ENCODE measurements around the gene PCDHB12. TPM values are rescaled to one million over a fixed set of nuclear protein-coding genes. Genes with fewer than 3 reads are reported as not detected.

The PCDHB12 gene
- total RNA-seq, 1 donor from 2014 or later, result not detected

GRCh38 chr5:141260458-141261237, 52.1 kb downstream of the PCDHB12 start:
- intact Hi-C loops (cut with micrococcal nuclease), result no loop called here

GRCh38 chr5:141261238-141261546, 52.7 kb downstream of the PCDHB12 start:
- intact Hi-C loops (cut with micrococcal nuclease), result no loop called here

Other genes starting within 250 kb of the PCDHB12 start
- gene PCDHAC2, start 242.2 kb upstream of the PCDHB12 start, total RNA-seq, result not detected in 2 replicates
- gene PCDHB1, start 157.3 kb upstream of the PCDHB12 start, total RNA-seq, result not detected in 2 replicates
- gene PCDHB2, start 114.1 kb upstream of the PCDHB12 start, total RNA-seq, result 0.09 and 0.14 TPM in 2 replicates
- not detected in 2 replicates for gene PCDHB3, start 108.2 kb upstream of the PCDHB12 start, total RNA-seq
- gene PCDHB4, start 86.9 kb upstream of the PCDHB12 start, total RNA-seq, result not detected in 2 replicates
- gene PCDHB5, start 73.5 kb upstream of the PCDHB12 start, total RNA-seq, result not detected in 2 replicates
- not detected in 2 replicates for gene PCDHB6, start 58.7 kb upstream of the PCDHB12 start, total RNA-seq
- gene PCDHB7, start 36.1 kb upstream of the PCDHB12 start, total RNA-seq, result not detected in 2 replicates
- not detected in 2 replicates for gene PCDHB8, start 30.9 kb upstream of the PCDHB12 start, total RNA-seq
- not detected in 2 replicates for gene PCDHB16, start 26.3 kb upstream of the PCDHB12 start, total RNA-seq
- gene PCDHB9, start 21.6 kb upstream of the PCDHB12 start, total RNA-seq, result not detected in 2 replicates
- gene PCDHB10, start 16.4 kb upstream of the PCDHB12 start, total RNA-seq, result not detected in 2 replicates
- not detected in 2 replicates for gene PCDHB11, start 9.1 kb upstream of the PCDHB12 start, total RNA-seq
- not detected in 2 replicates for gene PCDHB13, start 5.2 kb downstream of the PCDHB12 start, total RNA-seq
- gene PCDHB14, start 14.6 kb downstream of the PCDHB12 start, total RNA-seq, result not detected in 2 replicates
- gene PCDHB15, start 36.7 kb downstream of the PCDHB12 start, total RNA-seq, result not detected in 2 replicates
- 0.25 and 0.59 TPM in 2 replicates for gene SLC25A2, start 95.3 kb downstream of the PCDHB12 start, total RNA-seq
- gene TAF7, start 112.1 kb downstream of the PCDHB12 start, total RNA-seq, result 60.8 and 64.9 TPM in 2 replicates
- gene PCDHGA1, start 121.8 kb downstream of the PCDHB12 start, total RNA-seq, result 0.09 TPM in 2 replicates
- gene PCDHGA2, start 130.0 kb downstream of the PCDHB12 start, total RNA-seq, result 0.14 and 0.23 TPM in 2 replicates
- gene PCDHGA3, start 135.1 kb downstream of the PCDHB12 start, total RNA-seq, result 0.23 and 0.34 TPM in 2 replicates
- gene PCDHGB1, start 141.4 kb downstream of the PCDHB12 start, total RNA-seq, result 0.18 and 0.20 TPM in 2 replicates
- 0.43 and 0.45 TPM in 2 replicates for gene PCDHGA4, start 146.3 kb downstream of the PCDHB12 start, total RNA-seq
- gene PCDHGB2, start 151.3 kb downstream of the PCDHB12 start, total RNA-seq, result 0.93 and 1.0 TPM in 2 replicates
- gene PCDHGA5, start 155.4 kb downstream of the PCDHB12 start, total RNA-seq, result 0.41 and 0.55 TPM in 2 replicates
- gene PCDHGB3, start 161.5 kb downstream of the PCDHB12 start, total RNA-seq, result 0.59 and 0.93 TPM in 2 replicates
- 0.57 and 0.70 TPM in 2 replicates for gene PCDHGA6, start 165.2 kb downstream of the PCDHB12 start, total RNA-seq
- gene PCDHGA7, start 174.0 kb downstream of the PCDHB12 start, total RNA-seq, result 0.30 TPM in 2 replicates
- gene PCDHGB4, start 179.0 kb downstream of the PCDHB12 start, total RNA-seq, result 0.18 and 0.23 TPM in 2 replicates
- 0.18 TPM in 2 replicates for gene PCDHGA8, start 183.9 kb downstream of the PCDHB12 start, total RNA-seq
- gene PCDHGB5, start 189.2 kb downstream of the PCDHB12 start, total RNA-seq, result 0.55 and 0.61 TPM in 2 replicates
- gene PCDHGA9, start 194.1 kb downstream of the PCDHB12 start, total RNA-seq, result 0.25 and 0.34 TPM in 2 replicates
- gene PCDHGB6, start 199.3 kb downstream of the PCDHB12 start, total RNA-seq, result 0.25 and 0.41 TPM in 2 replicates
- gene PCDHGA10, start 204.3 kb downstream of the PCDHB12 start, total RNA-seq, result 0.34 and 0.41 TPM in 2 replicates
- gene PCDHGB7, start 209.0 kb downstream of the PCDHB12 start, total RNA-seq, result 0.20 and 0.39 TPM in 2 replicates
- gene PCDHGA11, start 212.3 kb downstream of the PCDHB12 start, total RNA-seq, result 0.11 and 0.25 TPM in 2 replicates
- gene PCDHGA12, start 221.8 kb downstream of the PCDHB12 start, total RNA-seq, result 0.16 and 0.18 TPM in 2 replicates